Transverse colon (tissue), 4 donors: ENCODE measurements around the gene PDSS2.

Source experiments
- CTCF ChIP-seq, 5 experiments: fragments of 200-600 bp in 3 of 5; fragments of 450-650 bp in 2 of 5; sonication (generic) in 3 of 5; IDR thresholded peaks; 1 replicate in 2 of 5; 2 replicates in 3 of 5; pipeline ENCODE4 v1.5.1; 2016 to 2017; ENCODE audit warnings: antibody characterized with exemption in 5 of 5, inconsistent platforms in 3 of 5, mild to moderate bottlenecking in 2 of 5, moderate library complexity in 1 of 5
- EP300 ChIP-seq: sonication (generic); formaldehyde crosslinking; IDR thresholded peaks from one replicate; pipeline ENCODE4 v1.6.1; 2017; ENCODE audit warnings: antibody characterized with exemption, low read depth
- POLR2A ChIP-seq: fragments of 450-650 bp; IDR thresholded peaks from one replicate; pipeline ENCODE4 v1.6.1; 2016; ENCODE audit warnings: antibody characterized with exemption, mild to moderate bottlenecking, moderate library complexity
- POLR2AphosphoS5 ChIP-seq, 3 donors: sonication (generic); formaldehyde crosslinking; IDR thresholded peaks; one replicate each; pipeline ENCODE4 v1.6.1; 2016; ENCODE audit warnings: antibody characterized with exemption in 3 of 3

- TF ChIP-seq CTCF (IDR thresholded peaks at IDR 0.05) (no peak), POLR2AphosphoS5 (IDR thresholded peaks at IDR 0.05) (no peak), POLR2A (no peak), EP300 (no peak)
Measured at GRCh38 chr6:107209406-107210305, 249.7 kb downstream of the PDSS2 start.
